Immature natural killer cell (primary cell): ENCODE data around the gene GRIK1. TPM values are rescaled to one million over a fixed set of nuclear protein-coding genes. Genes with fewer than 3 reads are reported as not detected.

Experiments used
- DNase-seq, 3 donors: peaks; one replicate each; pipeline ENCODE4 v3.0.0; 2022; ENCODE audit warnings: mixed read lengths in 1 of 3
- H3K27ac Mint-ChIP-seq, 6 donors: one replicate each; pipeline ENCODE4 v1.8.0; 2020; ENCODE audit warnings: mixed read lengths in 6 of 6, mild to moderate bottlenecking in 5 of 6, inconsistent platforms in 4 of 6, moderate library complexity in 3 of 6
- H3K27me3 Mint-ChIP-seq, 3 donors: one replicate each; pipeline ENCODE4 v1.8.0; 2020 to 2021; ENCODE audit warnings: low read depth in 3 of 3, mild to moderate bottlenecking in 3 of 3, mixed read lengths in 3 of 3, moderate library complexity in 3 of 3, inconsistent platforms in 1 of 3
- H3K36me3 Mint-ChIP-seq, 3 donors: one replicate each; pipeline ENCODE4 v1.8.0; 2020; ENCODE audit warnings: mixed read lengths in 3 of 3, inconsistent platforms in 2 of 3, mild to moderate bottlenecking in 2 of 3
- H3K4me1 Mint-ChIP-seq, 2 donors: one replicate each; pipeline ENCODE4 v1.8.0; 2020; ENCODE audit warnings: inconsistent platforms in 2 of 2, mild to moderate bottlenecking in 2 of 2, mixed read lengths in 2 of 2, moderate library complexity in 1 of 2
- H3K4me3 Mint-ChIP-seq, 5 donors: one replicate each; pipeline ENCODE4 v1.8.0; 2020; ENCODE audit warnings: mild to moderate bottlenecking in 5 of 5, mixed read lengths in 5 of 5, inconsistent platforms in 3 of 5, moderate library complexity in 3 of 5
- H3K9me3 Mint-ChIP-seq, 6 donors: one replicate each; pipeline ENCODE4 v1.8.0; 2020; ENCODE audit warnings: mild to moderate bottlenecking in 6 of 6, mixed read lengths in 6 of 6, inconsistent platforms in 4 of 6, moderate library complexity in 3 of 6
- polyA plus RNA-seq, 3 donors: library from polyadenylated mRNA; unstranded; fragments of 300-500 nt; fragmentation: Illumina TruSeq; gene quantifications; one replicate each; pipeline ENCODE4 v1.2.3, GENCODE V29; 2021

The GRIK1 gene
- polyA plus RNA-seq, 3 donors from 2014 or later: not detected

- peaks cover 0 to 12% (median 3%) of the 10 kb centered on the region in 3 donors for H3K36me3 Mint-ChIP-seq
- H3K4me3 Mint-ChIP-seq: no peak overlapping the region
- H3K9me3 Mint-ChIP-seq: peaks cover 6 to 31% (median 10%) of the 10 kb centered on the region in 6 donors
- H3K27me3 Mint-ChIP-seq: peaks cover 0 to 3% (median 3%) of the 10 kb centered on the region in 3 donors
- H3K4me1 Mint-ChIP-seq: no peaks in the 10 kb centered on the region
- DNase-seq: no peak
- H3K27ac Mint-ChIP-seq: no peak overlapping the region
Observed at GRCh38 chr21:29943885-29944284, 4.1 kb upstream of the GRIK1 start.

DNA sequence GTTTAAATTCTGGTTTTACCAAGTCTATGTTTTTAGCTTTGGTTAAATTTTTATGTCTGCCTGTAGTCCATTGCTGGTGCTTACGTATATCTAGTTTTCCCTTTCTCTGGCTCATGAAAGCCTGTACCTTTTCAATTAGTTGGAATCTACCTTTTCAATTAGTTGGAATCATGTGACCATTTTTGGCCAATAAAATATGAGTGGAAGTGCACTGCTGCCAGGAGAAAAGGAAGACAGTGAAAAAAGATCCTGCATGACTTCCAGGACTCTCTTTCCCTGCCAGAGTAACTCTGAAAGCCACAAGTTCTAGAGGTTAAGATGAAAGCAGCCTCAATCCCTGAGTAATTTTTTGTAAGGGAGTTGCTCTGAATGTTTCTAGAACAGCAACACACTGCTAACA, 2.2 kb upstream of the GRIK1 start:
- H3K27me3 Mint-ChIP-seq: peaks cover 0 to 5% (median 3%) of the 10 kb centered on the region in 3 donors
- H3K4me1 Mint-ChIP-seq: no peaks in the 10 kb centered on the region
- peaks cover 5 to 36% (median 16%) of the 10 kb centered on the region in 6 donors for H3K9me3 Mint-ChIP-seq
- no peak overlapping the region for H3K27ac Mint-ChIP-seq
- no peak for DNase-seq
- peaks cover 0 to 11% (median 3%) of the 10 kb centered on the region in 3 donors for H3K36me3 Mint-ChIP-seq
- H3K4me3 Mint-ChIP-seq: no peak overlapping the region

DNA sequence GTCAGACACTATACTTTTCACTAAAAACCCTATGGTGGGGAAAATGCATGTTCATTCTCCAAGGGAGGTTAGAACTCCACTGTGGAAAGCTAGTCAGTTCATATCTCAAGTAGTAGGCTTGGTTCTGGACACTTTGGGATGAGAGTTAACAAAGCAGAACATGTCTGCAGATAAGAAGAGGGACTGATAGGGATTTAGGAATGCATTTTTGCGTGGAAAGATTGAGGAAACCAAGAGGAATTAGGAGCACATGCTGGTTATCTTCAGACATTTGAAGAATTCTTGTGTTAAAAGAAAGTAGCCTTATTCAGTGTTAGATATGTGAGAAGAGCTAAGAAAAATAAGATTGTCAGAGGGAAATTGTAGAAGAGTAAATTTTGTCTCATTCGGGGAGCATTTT, 1.2 kb upstream of the GRIK1 start:
- DNase-seq: no peak
- no peak overlapping the region for H3K4me3 Mint-ChIP-seq
- peaks cover 4 to 36% (median 16%) of the 10 kb centered on the region in 6 donors for H3K9me3 Mint-ChIP-seq
- H3K4me1 Mint-ChIP-seq: no peaks in the 10 kb centered on the region
- H3K27ac Mint-ChIP-seq: no peak overlapping the region
- peaks cover 0 to 3% (median 3%) of the 10 kb centered on the region in 3 donors for H3K27me3 Mint-ChIP-seq
- peaks cover 0 to 8% (median 3%) of the 10 kb centered on the region in 3 donors for H3K36me3 Mint-ChIP-seq

DNA sequence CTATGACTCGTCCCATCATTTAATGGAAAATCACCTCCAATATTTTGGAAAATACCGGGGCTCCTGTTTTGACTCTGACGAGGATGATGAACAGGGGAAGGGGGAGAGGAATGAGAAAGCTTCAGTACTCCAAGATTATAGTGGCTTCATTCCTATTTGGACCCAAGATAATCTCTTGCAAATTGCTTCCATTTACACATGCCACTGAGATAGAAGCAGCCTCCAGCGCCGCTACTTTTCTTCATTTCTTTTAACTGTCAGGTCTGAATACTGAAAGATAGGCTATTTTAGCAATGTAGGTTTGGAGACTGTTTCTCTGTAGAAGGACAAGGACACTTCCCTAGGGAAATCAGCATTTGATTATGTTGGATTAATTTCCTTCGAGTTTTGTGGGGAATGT, 565 bp upstream of the GRIK1 start:
- peaks cover 0 to 8% (median 3%) of the 10 kb centered on the region in 3 donors for H3K36me3 Mint-ChIP-seq

DNA sequence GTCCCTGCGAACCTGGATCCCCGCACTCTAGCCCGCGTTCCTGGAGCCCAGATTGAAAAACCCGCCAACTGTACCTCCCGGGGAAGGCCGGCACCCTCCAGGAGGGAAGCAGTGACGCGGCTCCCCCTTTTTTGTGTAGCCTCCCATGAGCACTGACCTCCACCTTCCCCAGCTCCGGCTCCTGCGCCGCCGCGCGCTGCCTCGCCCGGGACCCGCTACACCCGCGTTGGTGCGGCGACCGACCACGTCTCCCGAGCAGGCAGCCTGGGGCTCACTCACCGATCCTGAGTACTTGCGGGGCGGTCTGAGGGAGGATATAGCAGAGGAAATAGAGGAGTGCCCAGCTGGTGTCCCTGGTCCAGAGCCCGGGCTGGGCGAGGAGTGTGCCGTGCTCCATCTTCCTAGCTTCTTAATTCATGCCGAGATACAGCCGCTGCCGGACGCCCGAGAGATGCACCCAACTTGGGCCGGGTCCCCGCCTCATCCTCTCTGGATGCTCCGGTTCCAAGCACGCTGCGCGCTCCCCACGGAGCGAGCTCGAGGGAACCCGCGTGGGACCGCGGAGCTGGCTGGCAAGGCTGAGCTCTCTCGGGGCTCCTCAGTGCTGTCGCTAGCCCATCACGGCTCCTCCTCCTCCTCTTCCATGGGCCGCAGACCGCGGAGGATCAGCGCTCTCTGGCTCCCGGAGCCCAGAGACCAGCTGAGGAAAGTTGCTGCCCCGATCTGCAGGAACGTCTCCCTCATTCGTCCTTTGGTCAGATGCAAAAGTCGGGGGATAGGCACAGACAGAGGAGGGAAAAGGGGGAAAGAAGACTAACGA, 482 bp downstream of the GRIK1 start:
- Mint-ChIP-seq H3K4me3 (no peak overlapping the region), H3K27ac (peak overlapping the region in 1 of 6 donors; percentile 67), H3K27me3 (peaks cover 0 to 3% (median 3%) of the 10 kb centered on the region in 3 donors), H3K36me3 (peaks cover 0 to 7% (median 3%) of the 10 kb centered on the region in 3 donors), H3K4me1 (no peaks in the 10 kb centered on the region), H3K9me3 (peaks cover 4 to 36% (median 16%) of the 10 kb centered on the region in 6 donors)
- no peak for DNase-seq

More for the DNA sequence above, 565 bp upstream of the GRIK1 start:
- H3K27me3 Mint-ChIP-seq: peaks cover 0 to 3% (median 3%) of the 10 kb centered on the region in 3 donors
- no peak for DNase-seq
- H3K4me3 Mint-ChIP-seq: no peak overlapping the region
- H3K9me3 Mint-ChIP-seq: peaks cover 4 to 36% (median 16%) of the 10 kb centered on the region in 6 donors
- no peak overlapping the region for H3K27ac Mint-ChIP-seq
- no peaks in the 10 kb centered on the region for H3K4me1 Mint-ChIP-seq

DNA sequence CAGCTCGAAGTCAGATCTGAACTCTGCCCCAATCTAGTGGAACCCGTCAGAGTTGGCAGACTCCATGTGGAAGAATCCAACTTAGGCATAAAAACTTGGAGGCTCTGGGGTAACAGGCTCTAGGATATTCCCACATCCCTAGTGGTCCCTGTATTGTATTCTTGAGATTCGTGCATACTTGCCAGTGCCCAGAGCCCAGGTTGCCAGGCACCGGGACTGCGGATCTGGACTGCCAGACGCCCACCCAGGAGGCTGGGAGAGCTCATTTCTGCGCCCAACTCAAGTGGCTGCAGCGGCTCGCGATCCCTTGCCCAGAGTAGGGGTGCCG, 1.1 kb downstream of the GRIK1 start:
- Mint-ChIP-seq H3K4me1 (no peaks in the 10 kb centered on the region), H3K27me3 (peaks cover 0 to 3% (median 3%) of the 10 kb centered on the region in 3 donors), H3K27ac (no peak overlapping the region), H3K4me3 (no peak overlapping the region), H3K9me3 (peaks cover 2 to 30% (median 16%) of the 10 kb centered on the region in 6 donors), H3K36me3 (peaks cover 0 to 4% (median 3%) of the 10 kb centered on the region in 3 donors)
- DNase-seq: no peak

- DNase-seq: no peak
- Mint-ChIP-seq H3K4me1 (no peaks in the 10 kb centered on the region), H3K36me3 (no peaks in the 10 kb centered on the region), H3K27ac (no peak overlapping the region), H3K27me3 (peaks cover 0 to 2% (median 0%) of the 10 kb centered on the region in 3 donors), H3K4me3 (no peak overlapping the region), H3K9me3 (peaks cover 0 to 11% (median 3%) of the 10 kb centered on the region in 6 donors)
Observed at GRCh38 chr21:29933088-29933487, 6.7 kb downstream of the GRIK1 start.

DNA sequence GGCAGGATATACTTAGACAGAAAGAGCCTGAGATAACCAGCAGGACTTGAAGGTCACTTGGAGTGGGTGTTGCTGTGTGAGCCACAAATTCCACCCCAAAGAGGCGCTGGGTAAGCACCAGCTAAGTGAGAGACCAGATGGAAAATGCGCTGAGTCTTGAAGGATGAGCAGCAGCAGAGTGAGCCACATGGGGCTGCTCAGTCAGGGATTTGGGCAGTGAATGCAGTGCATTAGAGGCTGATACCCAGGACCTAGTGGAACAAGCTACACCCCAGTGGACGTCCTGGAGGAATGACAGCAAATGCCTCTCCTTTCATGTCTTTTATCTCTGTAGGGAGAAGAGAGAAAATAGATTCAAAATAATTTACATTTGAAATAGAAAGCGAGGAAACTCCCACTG, 11.3 kb downstream of the GRIK1 start:
- no peaks in the 10 kb centered on the region for H3K36me3 Mint-ChIP-seq

DNA sequence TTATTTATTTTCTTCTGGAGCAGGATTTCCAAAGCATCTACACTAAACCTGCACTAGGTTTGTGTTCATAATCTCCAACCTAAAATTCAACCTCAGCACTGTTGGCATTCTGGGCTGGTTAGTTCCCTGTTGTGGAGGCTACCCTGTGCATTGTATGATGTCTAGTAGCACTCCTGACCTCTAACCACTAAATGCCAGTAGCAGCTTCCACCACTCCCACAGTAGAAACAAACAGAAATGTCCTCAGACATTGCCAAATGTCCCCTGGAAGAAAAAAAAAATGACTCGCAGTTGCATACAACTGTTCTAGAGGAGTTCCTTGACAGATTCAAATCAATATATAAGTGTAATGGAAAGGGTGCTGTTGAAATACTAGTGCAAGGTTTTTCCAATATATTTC, 18.9 kb downstream of the GRIK1 start:
- Mint-ChIP-seq H3K27me3 (no peaks in the 10 kb centered on the region), H3K27ac (no peak overlapping the region), H3K9me3 (peaks cover 0 to 28% (median 5%) of the 10 kb centered on the region in 6 donors), H3K4me3 (no peak overlapping the region), H3K4me1 (no peaks in the 10 kb centered on the region), H3K36me3 (no peaks in the 10 kb centered on the region)
- DNase-seq: no peak

More for the DNA sequence above, 11.3 kb downstream of the GRIK1 start:
- H3K27ac Mint-ChIP-seq: no peak overlapping the region
- H3K4me1 Mint-ChIP-seq: no peaks in the 10 kb centered on the region
- peaks cover 0 to 18% (median 2%) of the 10 kb centered on the region in 6 donors for H3K9me3 Mint-ChIP-seq
- no peak overlapping the region for H3K4me3 Mint-ChIP-seq
- H3K27me3 Mint-ChIP-seq: peaks cover 0 to 2% (median 0%) of the 10 kb centered on the region in 3 donors
- no peak for DNase-seq

GRCh38 chr21:29914326-29914725, 25.5 kb downstream of the GRIK1 start:
- H3K9me3 Mint-ChIP-seq: peaks cover 0 to 34% (median 9%) of the 10 kb centered on the region in 6 donors
- H3K36me3 Mint-ChIP-seq: no peaks in the 10 kb centered on the region
- H3K27ac Mint-ChIP-seq: no peak overlapping the region
- no peak overlapping the region for H3K4me3 Mint-ChIP-seq
- H3K27me3 Mint-ChIP-seq: no peaks in the 10 kb centered on the region
- no peak for DNase-seq
- H3K4me1 Mint-ChIP-seq: no peaks in the 10 kb centered on the region

- Mint-ChIP-seq H3K9me3 (peaks cover 1 to 21% (median 11%) of the 10 kb centered on the region in 6 donors), H3K27ac (no peak overlapping the region), H3K36me3 (no peaks in the 10 kb centered on the region), H3K4me1 (no peaks in the 10 kb centered on the region), H3K27me3 (no peaks in the 10 kb centered on the region), H3K4me3 (no peak overlapping the region)
- DNase-seq: no peak
Observed at GRCh38 chr21:29909571-29909970, 30.2 kb downstream of the GRIK1 start.

- no peaks in the 10 kb centered on the region for H3K36me3 Mint-ChIP-seq
- H3K27me3 Mint-ChIP-seq: no peaks in the 10 kb centered on the region
- H3K9me3 Mint-ChIP-seq: peaks cover 16 to 30% (median 22%) of the 10 kb centered on the region in 6 donors
- H3K4me3 Mint-ChIP-seq: no peak overlapping the region
- DNase-seq: no peak
- H3K27ac Mint-ChIP-seq: no peak overlapping the region
- H3K4me1 Mint-ChIP-seq: no peaks in the 10 kb centered on the region
Observed at GRCh38 chr21:29904359-29905282, 35.2 kb downstream of the GRIK1 start.

GRCh38 chr21:29896884-29897283, 42.9 kb downstream of the GRIK1 start:
- no peaks in the 10 kb centered on the region for H3K27me3 Mint-ChIP-seq
- H3K27ac Mint-ChIP-seq: no peak overlapping the region
- peaks cover 11 to 64% (median 19%) of the 10 kb centered on the region in 6 donors for H3K9me3 Mint-ChIP-seq
- DNase-seq: no peak
- no peaks in the 10 kb centered on the region for H3K4me1 Mint-ChIP-seq
- peaks cover 0 to 5% (median 0%) of the 10 kb centered on the region in 3 donors for H3K36me3 Mint-ChIP-seq
- H3K4me3 Mint-ChIP-seq: no peak overlapping the region

DNA sequence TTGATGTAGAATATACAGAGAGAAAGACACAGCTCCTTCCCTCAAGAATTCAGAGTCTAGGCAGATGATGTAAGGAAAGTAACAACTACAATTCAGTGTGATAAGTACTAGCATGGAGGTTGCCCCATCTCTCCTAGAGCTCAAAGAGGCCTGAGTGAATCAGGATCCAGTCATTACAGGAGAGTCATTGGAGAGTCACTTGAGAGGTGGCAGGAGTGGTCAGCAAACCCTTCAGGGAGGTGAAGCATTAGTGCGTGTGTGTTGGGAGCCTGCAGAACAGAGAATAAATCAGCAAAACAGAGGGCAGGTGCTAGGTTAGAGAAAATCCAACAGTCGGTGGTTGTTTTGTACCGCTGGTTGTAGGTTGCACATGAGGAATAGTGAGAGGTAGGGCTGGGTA, 46.1 kb downstream of the GRIK1 start:
- Mint-ChIP-seq H3K9me3 (peaks cover 3 to 45% (median 16%) of the 10 kb centered on the region in 6 donors), H3K27ac (no peak overlapping the region), H3K36me3 (peaks cover 0 to 5% (median 0%) of the 10 kb centered on the region in 3 donors), H3K4me3 (no peak overlapping the region), H3K4me1 (no peaks in the 10 kb centered on the region), H3K27me3 (no peaks in the 10 kb centered on the region)
- no peak for DNase-seq
